GM15510 (cell line): ENCODE data around the gene THSD7A.

Source experiments
- POLR2A ChIP-seq: IDR thresholded peaks from 3 replicates; pipeline ENCODE4 v1.6.1; 2011; ENCODE audit warnings: borderline replicate concordance; ENCODE audit not compliant: insufficient read length; ENCODE audit errors: extremely low read depth

Gene THSD7A

GRCh38 chr7:11355399-11356005 lies 476.5 kb downstream of the THSD7A start:
- TF ChIP-seq POLR2A = no peak

GRCh38 chr7:11346302-11346701 lies 485.7 kb downstream of the THSD7A start:
- TF ChIP-seq POLR2A = no peak

- TF ChIP-seq POLR2A = no peak
These were observed 486.4 kb downstream of the THSD7A start for GRCh38 chr7:11345621-11346020.

- TF ChIP-seq POLR2A = no peak
These were observed 488.1 kb downstream of the THSD7A start for GRCh38 chr7:11343818-11344413.

- TF ChIP-seq POLR2A = no peak
These were observed 488.9 kb downstream of the THSD7A start for GRCh38 chr7:11343136-11343535.

- no peak for TF ChIP-seq POLR2A
These were observed 490.6 kb downstream of the THSD7A start for GRCh38 chr7:11341285-11341944.

- no peak for TF ChIP-seq POLR2A
These were observed 495.6 kb downstream of the THSD7A start for GRCh38 chr7:11336432-11336831.

- no peak for TF ChIP-seq POLR2A
These were observed 496.1 kb downstream of the THSD7A start for GRCh38 chr7:11335947-11336346.

GRCh38 chr7:11332865-11333228 lies 499.2 kb downstream of the THSD7A start:
- no peak for TF ChIP-seq POLR2A

- no peak for TF ChIP-seq POLR2A
These were observed 499.7 kb downstream of the THSD7A start for GRCh38 chr7:11332186-11332864.

- TF ChIP-seq POLR2A = no peak
These were observed 500.6 kb downstream of the THSD7A start for GRCh38 chr7:11331128-11332102.

- no peak for TF ChIP-seq POLR2A
These were observed 501.3 kb downstream of the THSD7A start for GRCh38 chr7:11330717-11331116.

GRCh38 chr7:11330208-11330607 lies 501.8 kb downstream of the THSD7A start:
- no peak for TF ChIP-seq POLR2A

- TF ChIP-seq POLR2A = no peak
These were observed 502.4 kb downstream of the THSD7A start for GRCh38 chr7:11329626-11330025.
